Stimulated activated CD8-positive, alpha-beta memory T cell treated with anti-CD3 and anti-CD28 coated beads, Interleukin-4, amount 100 ng/mL, for 24 hours (primary cell): ENCODE measurements around the gene CBY1.

Experiments
- DNase-seq: peaks from one replicate; pipeline ENCODE4 v3.0.0-alpha.2; 2020; ENCODE audit warnings: low read depth

The CBY1 gene

DNA sequence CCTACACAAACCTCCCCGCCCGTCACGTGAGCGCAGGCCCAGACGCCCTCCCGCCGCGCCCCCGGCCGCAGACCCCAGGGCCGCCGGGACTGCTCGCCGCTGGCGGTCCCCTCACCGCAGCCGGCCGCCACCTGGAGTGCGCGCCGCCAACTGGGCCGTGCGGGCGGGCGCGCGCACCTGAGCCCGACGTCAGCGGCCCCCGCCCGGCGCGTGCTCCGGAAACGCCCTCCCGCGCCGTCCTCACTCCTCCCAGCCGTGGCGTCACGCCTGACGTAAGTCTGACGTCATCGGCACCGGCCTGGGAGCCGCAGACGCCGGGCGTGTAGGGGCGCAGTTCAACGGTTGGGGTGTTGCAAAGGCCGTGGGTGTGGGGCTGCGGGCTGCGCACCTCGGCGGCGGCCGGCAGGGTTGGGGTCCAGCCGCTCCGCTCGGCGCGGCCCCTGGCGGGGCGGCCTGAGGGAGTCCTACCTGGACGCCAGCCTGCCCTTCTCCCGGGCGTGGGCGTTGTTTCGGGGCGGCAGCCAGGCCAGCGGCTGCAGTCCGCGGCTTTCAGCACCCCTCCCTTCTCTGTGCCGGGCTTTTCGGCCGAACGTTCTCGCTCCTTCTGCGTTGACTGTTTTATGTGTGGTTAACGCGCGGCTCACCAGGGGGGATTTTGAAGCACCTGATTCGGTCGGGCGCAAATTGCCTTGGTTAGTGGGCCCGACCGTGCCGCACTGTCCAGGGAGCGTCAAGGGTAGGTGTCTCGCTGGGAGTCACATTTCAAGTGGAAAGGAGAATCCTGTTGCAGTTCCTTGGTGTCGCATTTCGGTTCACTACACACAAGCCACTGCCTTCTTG lies 44.6 kb downstream of the CBY1 start, which contains the start of gene JOSD1:
Gene JOSD1, minus strand, starts transcription at position 155 of the 840 bp plus-strand sequence. CDS start 956 bp downstream, outside the sequence.
- DNase-seq = peak; percentile 97

GRCh38 chr22:38704654-38705234 lies 48.3 kb downstream of the CBY1 start:
- no peak for DNase-seq

DNA sequence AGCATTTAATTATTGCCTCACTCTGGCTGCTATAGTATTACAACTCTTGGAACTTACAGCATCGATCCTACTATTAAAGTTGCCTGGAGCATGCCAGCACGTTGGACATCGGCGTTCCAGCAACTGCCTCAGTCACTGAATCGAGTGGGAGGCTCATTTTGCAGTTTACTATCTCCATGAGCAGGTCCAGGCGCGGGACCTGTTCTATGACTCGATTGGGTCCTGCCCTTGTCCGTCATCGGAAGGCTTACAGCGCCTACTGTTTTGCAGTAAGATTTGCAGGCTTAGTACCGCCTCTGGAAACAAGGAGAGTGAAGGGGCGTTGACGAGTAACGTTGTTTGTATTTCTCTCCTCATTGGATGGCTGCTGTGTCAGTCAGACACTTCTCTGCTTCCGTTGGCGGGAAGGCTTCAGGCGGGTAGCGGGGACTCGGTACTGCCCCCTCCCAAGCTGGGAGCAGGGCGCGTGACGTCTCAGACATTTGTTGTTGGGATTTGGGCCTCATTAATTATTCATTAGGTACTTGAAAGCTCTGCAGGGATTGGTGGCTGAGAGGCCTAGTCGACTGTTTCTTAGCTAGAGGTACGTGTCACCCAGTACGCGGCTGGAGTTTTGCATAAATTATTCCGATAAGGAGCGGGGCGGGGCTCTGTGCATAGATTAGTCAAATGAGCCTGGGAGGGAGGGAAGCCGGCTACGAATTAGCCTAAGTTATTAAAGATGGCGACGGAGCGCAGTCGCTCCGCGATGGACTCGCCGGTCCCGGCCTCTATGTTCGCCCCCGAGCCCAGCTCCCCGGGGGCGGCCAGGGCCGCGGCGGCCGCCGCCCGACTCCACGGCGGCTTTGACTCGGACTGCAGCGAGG lies 49.0 kb downstream of the CBY1 start, which contains the start of gene GTPBP1:
Gene GTPBP1, plus strand, starts transcription at position 710 of the 866 bp plus-strand sequence. Its CDS starts 12 bp downstream, at position 722.
- peak; percentile 89 for DNase-seq

DNA sequence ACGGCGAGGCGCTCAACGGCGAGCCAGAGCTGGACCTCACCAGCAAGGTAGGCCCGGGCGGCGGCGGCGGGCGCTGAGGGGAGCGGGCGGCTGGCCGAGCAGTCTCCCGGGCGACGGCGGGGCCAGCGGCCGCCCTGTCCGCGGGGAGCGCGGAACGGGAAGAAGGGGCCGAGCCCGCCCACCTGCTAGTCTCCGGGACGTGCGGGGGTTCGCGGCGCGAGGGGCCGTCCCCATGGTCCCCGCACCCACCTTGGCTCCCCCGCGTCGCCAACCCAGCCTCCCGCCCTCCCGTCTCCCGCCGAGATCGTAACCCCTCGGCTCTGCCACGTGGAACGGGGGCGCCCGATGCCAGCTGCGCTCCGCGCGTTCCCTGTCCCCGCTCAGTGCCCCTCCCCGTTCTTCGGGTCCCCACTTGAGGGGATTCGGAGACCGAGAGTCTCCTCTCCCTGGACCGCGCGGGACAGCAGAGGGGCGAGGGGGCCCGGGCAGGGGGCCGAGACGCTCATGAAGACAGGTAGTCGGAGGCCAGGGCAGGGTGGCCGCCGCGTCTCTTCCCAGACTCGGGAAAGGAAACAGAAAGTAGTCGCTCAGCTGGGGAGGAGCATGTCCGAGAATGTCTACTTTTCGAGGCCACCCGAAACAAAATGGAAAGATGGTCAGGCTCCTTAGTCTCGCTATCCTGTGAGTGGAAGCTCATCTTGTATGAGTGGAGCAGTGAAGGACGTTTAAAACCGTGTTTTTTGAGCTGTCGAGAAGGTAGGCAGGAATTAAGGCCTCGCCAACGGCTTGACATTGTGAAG lies 49.9 kb downstream of the CBY1 start:
- DNase-seq = peak; percentile 15

DNA sequence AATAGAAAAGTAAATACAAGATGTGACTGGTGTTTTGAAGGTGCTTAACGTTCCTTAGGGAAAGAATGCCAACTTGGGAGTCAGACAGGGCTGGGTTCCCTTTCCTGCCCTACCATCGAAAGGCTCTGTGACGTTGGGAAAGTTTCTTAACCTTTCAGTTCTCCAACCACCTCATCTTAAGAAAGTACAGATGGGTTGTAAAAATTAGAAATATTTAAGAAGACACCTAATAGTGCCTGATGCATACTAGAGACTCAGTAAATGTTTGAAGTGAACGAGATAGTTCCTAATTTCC lies 50.4 kb downstream of the CBY1 start:
- no peak for DNase-seq

DNA sequence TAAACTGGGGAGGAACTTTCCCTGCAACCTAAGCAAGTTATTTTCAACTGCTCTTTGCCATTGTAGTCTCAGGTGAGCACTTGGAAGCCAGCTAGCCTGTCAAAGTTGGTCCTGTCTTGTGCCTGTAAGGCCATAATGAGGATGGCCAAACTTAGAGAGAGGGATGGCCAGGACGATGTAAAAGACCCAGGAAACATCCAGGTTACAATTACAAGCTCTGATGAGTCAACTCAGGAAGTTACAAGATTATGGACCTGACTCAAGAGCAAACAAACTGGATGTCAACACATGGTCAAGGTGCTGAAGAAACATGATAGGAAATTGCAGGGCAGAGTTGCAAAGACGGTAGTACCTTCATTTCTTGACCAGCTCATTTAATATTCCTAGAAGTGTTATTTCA lies 50.9 kb downstream of the CBY1 start:
- DNase-seq = no peak

DNA sequence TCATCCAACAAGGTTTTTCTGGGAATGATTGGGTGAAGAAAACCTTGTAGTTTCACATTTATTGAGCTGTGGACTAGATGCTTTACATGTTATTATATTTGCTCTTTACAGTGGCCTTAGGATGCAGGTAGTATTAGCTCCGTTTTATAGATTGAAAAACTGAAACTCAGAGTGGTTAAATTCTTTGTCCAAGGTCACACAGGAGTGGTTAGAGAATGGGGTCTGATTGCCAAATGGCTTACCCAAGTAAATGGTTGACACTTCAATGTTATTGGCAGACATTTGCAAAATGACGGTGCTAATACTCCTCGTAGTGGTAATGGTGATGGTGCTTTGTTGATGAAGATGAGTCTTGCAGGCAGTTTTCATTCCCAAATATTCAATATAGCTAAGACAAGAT lies 51.5 kb downstream of the CBY1 start:
- DNase-seq = no peak

DNA sequence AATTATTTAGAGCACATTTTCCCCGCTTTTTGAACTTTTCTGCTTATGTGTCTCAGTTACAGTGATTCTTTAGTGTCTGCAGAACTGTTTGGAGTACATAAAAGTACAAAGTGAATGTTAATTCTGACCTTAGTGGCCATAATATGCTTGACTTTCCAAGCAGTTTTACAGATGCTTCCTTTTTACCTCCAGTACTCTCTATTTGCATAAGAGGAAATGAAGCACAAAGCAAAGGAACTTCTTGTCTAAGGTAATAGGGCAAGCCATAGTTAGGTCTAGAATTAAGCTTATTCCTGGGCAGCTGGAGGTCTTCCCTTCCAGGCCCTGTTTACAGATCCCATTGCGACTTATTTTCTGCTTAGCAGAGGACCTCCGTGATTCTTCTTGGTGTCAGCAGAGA lies 52.9 kb downstream of the CBY1 start:
- no peak for DNase-seq

DNA sequence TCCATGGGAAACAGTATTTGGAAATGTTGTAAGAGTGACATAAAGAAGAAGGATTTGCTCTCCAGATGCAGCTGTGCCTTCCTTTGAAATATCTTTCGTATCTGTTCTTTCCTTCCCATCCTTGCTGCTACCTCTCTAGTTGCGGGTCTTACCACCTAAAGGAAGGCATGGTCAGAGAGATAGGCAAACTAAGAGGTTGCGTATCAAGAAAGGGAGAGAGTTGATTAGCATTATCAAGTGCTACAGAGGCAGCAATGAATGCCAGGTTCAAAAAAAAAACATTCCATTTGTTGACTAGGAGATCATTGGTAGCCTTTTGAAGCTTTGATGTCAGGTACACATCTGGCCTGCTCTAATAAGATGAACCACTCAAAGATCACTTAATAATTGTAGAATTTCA lies 53.9 kb downstream of the CBY1 start:
- no peak for DNase-seq

DNA sequence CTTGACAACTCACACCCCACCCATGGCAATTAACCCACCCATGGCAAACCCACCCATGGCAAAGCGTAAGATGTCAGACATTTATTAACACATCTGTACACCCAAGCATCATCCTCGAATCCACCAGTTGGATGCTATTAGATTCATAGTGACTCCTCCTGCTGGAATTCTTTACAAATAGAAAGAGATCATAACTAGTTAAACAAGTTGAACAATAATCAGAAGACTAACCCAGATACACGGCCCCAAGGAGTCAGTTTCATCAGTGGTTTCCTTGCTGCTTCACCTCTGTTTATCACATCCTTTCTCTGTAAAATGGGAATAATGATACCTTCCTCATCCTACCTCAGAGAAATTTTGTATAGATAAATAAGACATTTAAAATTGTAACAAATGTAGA lies 54.4 kb downstream of the CBY1 start:
- DNase-seq = no peak

- no peak for DNase-seq
Observed at GRCh38 chr22:38712486-38713207, 56.2 kb downstream of the CBY1 start.

GRCh38 chr22:38713921-38714320 lies 57.5 kb downstream of the CBY1 start:
- DNase-seq = no peak

DNA sequence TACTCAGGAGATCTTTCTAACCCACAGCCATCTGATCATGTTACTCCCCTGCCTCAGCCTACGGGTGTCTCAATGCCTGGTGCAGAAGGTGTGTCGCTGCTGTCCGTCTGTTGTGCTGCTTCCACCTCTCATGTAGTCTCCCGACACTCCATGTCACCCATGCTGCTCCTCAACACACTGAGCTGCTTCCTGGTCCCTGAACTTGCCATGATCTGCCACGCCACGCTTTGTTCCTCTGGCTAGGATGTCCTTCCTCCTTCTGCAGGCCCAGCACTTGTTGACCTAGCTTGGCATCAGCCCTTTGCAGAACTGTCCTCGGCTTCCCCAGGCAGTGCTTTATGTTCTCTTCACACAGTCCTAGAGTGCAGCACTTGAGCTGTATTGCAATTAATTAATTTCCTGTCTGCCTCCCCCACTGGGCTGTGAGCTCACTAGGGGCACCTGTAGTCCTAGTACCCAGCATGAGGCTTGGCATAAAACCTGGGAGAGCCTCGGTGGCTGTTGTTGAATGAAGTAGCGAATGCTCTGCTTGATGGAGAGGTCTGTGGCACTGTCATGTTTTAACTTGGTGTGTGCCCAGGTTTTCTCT lies 58.8 kb downstream of the CBY1 start:
- no peak for DNase-seq

DNA sequence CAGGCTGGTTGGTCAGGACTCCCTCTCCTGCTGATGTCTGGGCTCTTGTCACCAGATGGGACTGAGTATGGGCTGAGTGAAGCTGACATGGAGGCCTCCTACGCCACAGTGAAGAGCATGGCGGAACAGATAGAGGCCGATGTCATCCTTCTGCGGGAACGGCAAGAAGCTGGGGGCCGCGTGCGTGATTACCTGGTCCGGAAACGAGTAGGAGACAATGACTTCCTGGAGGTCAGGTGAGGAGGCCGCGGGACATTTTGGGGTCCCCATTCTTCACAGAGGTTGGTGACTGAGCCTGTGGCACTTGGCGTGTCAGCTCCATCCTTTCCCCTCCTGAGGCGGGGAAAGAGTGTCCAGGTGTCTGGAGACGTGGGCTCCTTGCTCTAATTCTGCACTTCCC lies 59.4 kb downstream of the CBY1 start:
- no peak for DNase-seq

- DNase-seq = no peak
Observed at GRCh38 chr22:38716271-38716670, 59.8 kb downstream of the CBY1 start.

- DNase-seq = no peak
Observed at GRCh38 chr22:38716826-38717225, 60.4 kb downstream of the CBY1 start.

DNA sequence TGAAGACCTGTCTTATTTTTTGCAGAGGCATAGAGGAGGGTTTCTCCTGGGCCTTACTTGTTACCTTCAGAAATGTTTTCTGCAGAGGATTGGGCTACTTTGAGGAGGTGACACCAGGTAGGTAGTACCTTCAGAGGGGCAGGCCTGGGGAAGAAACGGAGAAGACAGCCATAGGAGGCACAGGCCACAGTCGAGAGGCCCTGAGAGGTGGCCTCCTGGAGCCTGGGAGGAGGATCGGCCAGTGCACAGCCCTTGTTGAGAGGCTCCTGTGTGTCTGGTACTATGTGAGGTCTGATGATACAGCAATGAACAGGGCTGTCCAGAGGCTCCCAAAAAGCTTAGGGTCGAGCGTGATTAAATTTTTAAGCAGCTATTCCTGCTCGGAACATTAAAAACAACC lies 60.8 kb downstream of the CBY1 start:
- no peak for DNase-seq

- no peak for DNase-seq
Observed at GRCh38 chr22:38718414-38718813, 62.0 kb downstream of the CBY1 start.

DNA sequence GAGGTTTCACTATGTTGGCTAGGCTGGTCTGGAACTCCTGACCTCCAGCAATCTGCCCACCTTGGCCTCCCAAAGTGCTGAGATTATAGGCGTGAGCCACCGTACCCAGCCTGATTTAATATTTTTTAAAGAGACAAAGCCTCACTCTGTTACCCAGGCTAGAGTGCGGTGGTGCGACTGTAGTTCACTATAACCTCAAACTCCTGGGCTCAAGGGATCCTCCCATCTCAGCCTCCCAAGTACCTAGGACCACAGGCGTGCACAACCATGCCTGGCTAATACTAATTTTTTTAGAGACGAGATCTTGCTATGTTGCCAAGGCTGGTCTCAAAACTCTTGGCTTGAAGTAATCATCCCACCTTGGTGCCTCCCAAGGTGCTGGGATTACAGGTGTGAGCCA lies 62.8 kb downstream of the CBY1 start:
- DNase-seq = no peak

GRCh38 chr22:38720350-38720749 lies 63.9 kb downstream of the CBY1 start:
- no peak for DNase-seq

DNA sequence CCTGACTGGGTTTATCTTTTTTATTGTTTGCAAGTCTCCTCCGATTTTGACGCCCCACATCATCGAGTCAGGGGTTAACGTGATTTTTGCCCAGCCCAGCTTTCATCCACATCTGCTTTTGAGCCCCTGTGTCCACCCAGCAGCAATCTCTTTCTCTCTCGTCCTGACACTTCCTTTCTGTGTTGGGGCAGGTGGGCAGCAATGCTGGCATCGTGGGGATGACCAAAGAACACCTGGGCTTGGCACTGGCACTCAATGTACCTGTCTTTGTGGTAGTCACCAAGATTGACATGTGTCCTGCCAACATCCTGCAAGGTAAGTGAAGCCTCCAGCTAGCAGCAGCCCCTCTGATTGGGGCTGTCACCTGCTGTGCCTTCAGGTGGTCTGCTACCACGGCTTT lies 65.1 kb downstream of the CBY1 start:
- DNase-seq = no peak
